ENCODE data around the gene OR10A7.
A peak's percentile ranks its signal among the peaks of the same experiment; 100 is the strongest.
"Not testable (repeated sequence)": the region's sequence is repeated elsewhere in the genome, so short reads cannot be mapped to it uniquely, and the experiment has no call there.

Gene OR10A7

GRCh38 chr12:55220725-55221124, at the start of gene OR10A7:
Gene OR10A7, plus strand, starts transcription at chr12:55221025. Its CDS starts 0 bp downstream, at chr12:55221025.
- no peak for DNase-seq (ENCODE audit: low read depth)
- TF ChIP-seq CTCF (IDR thresholded peaks at IDR 0.05; ENCODE audit: low read depth, low read length, missing control alignments) = no peak
- H3K4me3 ChIP-seq (ENCODE audit: low read depth, low read length) = no peak within 1 kb of the TSS

GRCh38 chr12:55171445-55171844, 49.4 kb upstream of the OR10A7 start:
- DNase-seq (ENCODE audit: low read depth) = no peak
- no peak overlapping the region for H3K4me3 ChIP-seq (ENCODE audit: low read depth, low read length)
- TF ChIP-seq CTCF (IDR thresholded peaks at IDR 0.05; ENCODE audit: low read depth, low read length, missing control alignments) = no peak

- DNase-seq (ENCODE audit: low read depth); H3K4me3 ChIP-seq (ENCODE audit: low read depth, low read length): not testable (repeated sequence)
These were observed 49.0 kb upstream of the OR10A7 start for GRCh38 chr12:55171846-55172245.

- no peak for TF ChIP-seq CTCF (IDR thresholded peaks at IDR 0.05; ENCODE audit: low read depth, low read length, missing control alignments)
- no peak for DNase-seq (ENCODE audit: low read depth)
- no peak overlapping the region for H3K4me3 ChIP-seq (ENCODE audit: low read depth, low read length)
These were observed 48.1 kb upstream of the OR10A7 start for GRCh38 chr12:55172686-55173085.

- no peak for TF ChIP-seq CTCF (IDR thresholded peaks at IDR 0.05; ENCODE audit: low read depth, low read length, missing control alignments)
- DNase-seq (ENCODE audit: low read depth) = no peak
- no peak overlapping the region for H3K4me3 ChIP-seq (ENCODE audit: low read depth, low read length)
These were observed 47.4 kb upstream of the OR10A7 start for GRCh38 chr12:55173456-55173855.

- no peak overlapping the region for H3K4me3 ChIP-seq (ENCODE audit: low read depth, low read length)
- no peak for TF ChIP-seq CTCF (IDR thresholded peaks at IDR 0.05; ENCODE audit: low read depth, low read length, missing control alignments)
- DNase-seq (ENCODE audit: low read depth) = no peak
These were observed 32.3 kb upstream of the OR10A7 start for GRCh38 chr12:55188573-55188972.

GRCh38 chr12:55188974-55189556, 31.8 kb upstream of the OR10A7 start:
- DNase-seq (ENCODE audit: low read depth) = peak; percentile 49
- peak; percentile 50 for TF ChIP-seq CTCF (IDR thresholded peaks at IDR 0.05; ENCODE audit: low read depth, low read length, missing control alignments)

More at GRCh38 chr12:55188974-55189556, 31.8 kb upstream of the OR10A7 start:
- no peak overlapping the region for H3K4me3 ChIP-seq (ENCODE audit: low read depth, low read length)
